Measurements from ENCODE around the gene HSPD1.

HSPD1 gene

DNA sequence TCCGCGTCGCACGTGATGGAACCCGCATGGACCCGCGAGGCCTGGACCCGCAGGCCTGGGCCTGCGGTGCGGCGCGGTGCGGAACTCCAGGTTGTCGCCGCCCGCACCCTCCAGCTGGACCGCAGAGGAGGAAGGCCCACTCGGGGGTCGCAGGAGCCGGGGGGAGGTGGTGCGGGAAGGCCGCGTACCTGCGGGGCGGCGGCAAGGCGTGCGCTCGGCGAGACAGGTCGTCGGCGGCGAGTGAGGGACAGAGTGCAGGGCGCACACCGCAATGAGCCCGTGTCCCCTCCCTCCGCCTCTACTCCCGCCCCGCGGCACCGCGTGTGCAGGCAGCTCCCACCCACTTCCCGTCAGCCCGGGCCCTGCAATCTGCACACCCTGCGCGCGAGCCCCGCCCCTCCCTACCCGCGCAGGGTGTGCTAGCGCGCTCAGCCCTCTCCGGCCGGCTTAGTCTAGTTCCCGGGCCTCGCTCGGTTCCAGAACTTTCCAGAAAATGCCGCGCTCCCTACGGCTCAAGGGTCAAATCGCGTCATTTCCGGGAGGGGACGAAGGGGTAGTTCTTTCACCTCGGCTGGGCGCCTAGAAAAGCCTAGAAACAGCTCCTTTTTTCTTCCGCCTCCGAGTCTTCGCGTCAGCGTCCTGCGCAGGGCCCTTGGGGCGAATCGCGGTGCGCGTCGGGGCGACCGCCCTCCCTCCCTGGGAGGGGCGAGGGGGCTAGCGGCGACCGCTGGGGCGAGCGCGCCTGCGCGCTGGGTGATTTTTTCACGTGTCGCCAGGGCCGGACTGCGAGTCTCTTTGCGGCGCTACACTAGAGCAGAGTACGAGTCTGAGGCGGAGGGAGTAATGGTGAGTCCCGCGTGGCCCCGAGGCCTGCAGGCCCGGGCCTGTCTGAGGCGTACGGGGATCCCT, at the start of gene HSPD1, which contains the start of gene HSPE1:
Gene HSPD1, minus strand, starts transcription at position 247 of the 909 bp plus-strand sequence. CDS start 992 bp downstream, outside the sequence.
Gene HSPE1, plus strand, starts transcription at position 786 of the 909 bp plus-strand sequence. Its CDS starts 58 bp downstream, at position 844.
- peak; percentile 91 to 93 for DNase-seq (ENCODE audit: extremely low read depth in 1 of 2, low read depth in 1 of 2)

- DNase-seq (ENCODE audit: extremely low read depth in 1 of 2, low read depth in 1 of 2): no peak
These were observed 48.9 kb upstream of the HSPD1 start for GRCh38 chr2:197548582-197548981.

DNA sequence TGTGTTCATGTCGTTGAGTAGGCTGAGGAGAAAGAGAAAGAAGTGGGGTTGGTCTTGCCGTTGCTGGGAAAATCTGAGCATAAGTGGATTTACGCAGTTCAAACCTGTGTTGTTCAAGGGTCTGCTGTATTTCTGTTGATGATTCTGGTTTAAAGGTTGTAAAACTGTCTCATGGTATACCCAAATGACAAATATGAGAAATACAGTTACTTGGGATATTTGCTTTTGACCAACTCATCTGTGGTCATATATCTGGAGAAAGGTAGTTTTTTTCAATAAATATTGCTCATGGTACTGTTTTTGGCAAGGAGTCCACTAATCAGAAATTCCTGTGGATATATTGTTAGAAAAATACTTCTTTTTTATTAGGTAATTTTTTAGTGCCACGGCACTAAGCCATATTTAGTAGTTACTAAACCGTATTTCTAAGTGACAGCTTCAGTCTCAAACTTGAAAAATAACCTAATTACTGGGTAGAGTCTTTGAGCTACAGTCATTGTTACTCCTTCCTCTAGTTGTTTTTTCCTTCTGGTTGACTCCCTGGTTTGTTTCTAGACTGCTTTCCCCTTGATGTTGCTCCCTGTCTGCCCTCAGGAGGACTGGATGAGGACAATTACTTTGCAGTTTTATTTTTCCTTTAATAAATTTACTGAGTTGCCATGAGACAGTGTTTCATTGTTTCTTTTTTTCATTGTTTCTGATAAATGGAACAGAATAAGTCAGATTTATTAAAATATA, 47.7 kb upstream of the HSPD1 start:
- no peak for DNase-seq (ENCODE audit: extremely low read depth in 1 of 2, low read depth in 1 of 2)

- DNase-seq (ENCODE audit: extremely low read depth in 1 of 2, low read depth in 1 of 2): no peak
These were observed 43.6 kb upstream of the HSPD1 start for GRCh38 chr2:197543206-197543605.

GRCh38 chr2:197539734-197540133, 40.1 kb upstream of the HSPD1 start:
- no peak for DNase-seq (ENCODE audit: extremely low read depth in 1 of 2, low read depth in 1 of 2)

GRCh38 chr2:197538412-197538811, 38.8 kb upstream of the HSPD1 start:
- DNase-seq (ENCODE audit: extremely low read depth in 1 of 2, low read depth in 1 of 2): no peak

DNA sequence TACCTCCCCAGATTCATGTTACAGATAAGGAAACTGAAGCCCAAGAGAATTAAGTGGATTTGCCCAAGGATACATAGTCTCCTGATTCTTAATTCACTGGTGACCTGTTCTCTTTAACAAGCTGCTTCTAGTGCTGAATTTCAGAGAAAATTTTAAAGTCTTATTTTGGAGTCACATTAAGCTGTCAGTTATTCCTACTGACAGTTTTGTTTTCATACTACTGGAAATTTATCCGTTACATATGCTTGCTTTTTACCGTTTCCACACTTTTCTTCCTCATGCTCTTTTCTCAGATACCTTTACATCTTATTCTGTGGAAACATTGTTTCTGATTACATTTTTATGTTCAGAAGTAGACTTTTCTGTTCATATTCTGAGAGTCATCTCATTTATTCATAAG, 17.5 kb upstream of the HSPD1 start:
- DNase-seq (ENCODE audit: extremely low read depth in 1 of 2, low read depth in 1 of 2): no peak

DNA sequence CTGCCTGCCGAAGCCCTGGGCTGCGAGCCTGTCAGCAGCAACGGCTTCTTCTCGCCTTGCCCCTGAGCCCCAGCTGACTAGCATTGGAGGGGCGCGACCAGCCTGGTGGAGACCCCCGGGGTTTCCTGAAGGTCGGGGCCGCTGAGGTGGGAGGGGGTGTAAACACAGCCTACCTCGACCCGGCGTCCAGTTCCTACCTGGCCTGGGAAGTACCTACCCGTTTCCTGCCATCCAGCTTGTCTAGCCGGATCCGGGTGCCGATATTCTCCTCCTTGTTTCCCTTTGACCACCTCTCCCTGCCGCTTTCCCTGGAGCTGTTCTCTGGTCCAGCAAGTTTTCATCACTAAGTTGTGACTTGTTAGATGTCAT, 16.7 kb upstream of the HSPD1 start:
- peak in 1 of 2 donors; percentile 11 for DNase-seq (ENCODE audit: extremely low read depth in 1 of 2, low read depth in 1 of 2)

DNA sequence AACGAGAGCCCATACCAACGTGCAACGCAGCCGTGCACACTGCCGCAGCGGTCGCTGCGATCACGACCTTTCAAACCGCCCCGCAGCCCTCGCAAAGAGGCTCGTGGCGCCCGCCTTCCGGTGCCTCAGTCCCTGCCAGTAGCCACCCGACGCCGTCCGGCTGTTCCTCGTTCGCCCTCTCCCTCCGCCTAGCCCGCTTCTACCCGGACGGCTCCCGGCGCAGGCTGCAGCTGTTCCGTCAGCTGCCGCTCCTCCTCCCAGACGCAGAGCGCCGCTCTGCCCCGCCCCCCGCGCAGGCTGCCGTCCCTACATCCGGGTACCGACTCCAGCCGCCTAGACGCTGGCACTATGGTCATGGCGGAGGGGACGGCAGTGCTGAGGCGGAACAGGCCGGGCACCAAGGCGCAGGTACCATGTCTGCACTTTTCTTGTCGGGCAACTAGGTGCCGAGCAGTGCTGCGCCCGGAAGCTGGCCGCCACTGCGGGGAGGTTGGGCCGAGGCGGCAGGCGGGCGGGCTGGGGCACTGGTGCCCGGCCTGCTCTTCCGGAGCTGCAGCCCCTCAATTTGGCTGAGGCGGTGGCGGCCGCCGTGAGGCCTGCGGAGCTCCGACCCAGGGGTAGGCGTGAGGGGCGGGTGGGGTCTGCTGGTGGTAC, 16.2 kb upstream of the HSPD1 start, which contains the start of gene MOB4:
Gene MOB4, plus strand, starts transcription at position 328 of the 654 bp plus-strand sequence. Its CDS starts 21 bp downstream, at position 349.
- peak; percentile 79 to 93 for DNase-seq (ENCODE audit: extremely low read depth in 1 of 2, low read depth in 1 of 2)

GRCh38 chr2:197515315-197515738, 15.7 kb upstream of the HSPD1 start:
- no peak for DNase-seq (ENCODE audit: extremely low read depth in 1 of 2, low read depth in 1 of 2)

DNA sequence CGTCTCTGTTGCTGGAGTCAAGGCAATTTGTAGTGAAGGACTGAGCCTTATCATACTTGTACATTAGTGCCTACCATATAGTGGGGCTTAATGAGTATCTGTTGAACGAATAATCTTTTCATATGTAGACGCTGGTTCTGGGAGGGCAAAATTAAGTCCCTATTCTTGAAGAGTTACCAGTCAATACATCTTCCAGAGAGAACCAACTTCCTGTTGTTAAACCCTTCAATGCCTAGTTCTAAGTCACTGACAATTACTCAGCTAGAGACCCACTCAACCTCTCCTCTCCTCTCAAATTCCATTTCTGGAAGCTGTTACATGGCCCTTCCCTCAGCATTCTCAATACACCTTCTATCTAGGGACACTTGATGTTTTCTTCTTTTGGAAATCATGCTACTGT, 15.1 kb upstream of the HSPD1 start:
- DNase-seq (ENCODE audit: extremely low read depth in 1 of 2, low read depth in 1 of 2): no peak

DNA sequence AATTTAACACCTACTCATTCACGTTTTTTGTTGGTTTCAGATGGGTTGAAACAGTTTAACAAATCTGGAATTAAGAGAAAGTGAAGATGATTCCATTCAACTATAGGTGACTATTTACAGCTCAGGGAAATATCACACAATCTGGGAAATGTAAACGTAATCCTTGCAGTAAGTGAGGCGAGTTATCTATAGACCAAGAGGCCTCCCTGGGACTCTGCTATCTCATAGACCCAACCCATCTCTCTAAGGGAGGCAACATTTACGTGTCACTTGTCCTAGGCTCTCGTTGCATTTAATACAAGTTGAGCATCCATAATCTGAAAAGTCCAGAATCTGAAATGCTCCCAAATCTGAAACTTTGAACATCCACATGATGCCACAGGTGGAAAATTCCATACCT, 14.3 kb upstream of the HSPD1 start:
- no peak for DNase-seq (ENCODE audit: extremely low read depth in 1 of 2, low read depth in 1 of 2)

GRCh38 chr2:197506658-197507057, 7.0 kb upstream of the HSPD1 start:
- DNase-seq (ENCODE audit: extremely low read depth in 1 of 2, low read depth in 1 of 2): no peak

GRCh38 chr2:197504512-197504911, 4.9 kb upstream of the HSPD1 start:
- DNase-seq (ENCODE audit: extremely low read depth in 1 of 2, low read depth in 1 of 2): no peak

DNA sequence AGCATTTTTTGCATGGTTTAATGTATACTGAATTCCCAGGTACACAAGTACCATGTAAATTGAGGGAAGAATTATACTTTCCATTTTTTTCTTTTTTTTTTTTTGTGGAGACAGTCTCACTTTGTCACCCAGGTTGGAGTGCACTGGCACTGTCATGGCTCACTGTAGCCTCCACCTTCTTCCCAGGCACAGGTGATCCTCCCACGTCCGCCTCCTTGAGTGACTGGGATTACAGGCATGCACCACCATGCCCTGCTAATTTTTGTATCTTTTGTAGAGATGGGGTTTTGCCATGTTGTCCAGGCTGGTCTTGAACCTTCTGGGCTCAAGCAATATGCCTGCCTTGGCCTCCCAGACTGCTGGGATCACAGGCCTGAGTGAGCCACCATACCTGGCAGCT, 4.4 kb upstream of the HSPD1 start:
- no peak for DNase-seq (ENCODE audit: extremely low read depth in 1 of 2, low read depth in 1 of 2)

DNA sequence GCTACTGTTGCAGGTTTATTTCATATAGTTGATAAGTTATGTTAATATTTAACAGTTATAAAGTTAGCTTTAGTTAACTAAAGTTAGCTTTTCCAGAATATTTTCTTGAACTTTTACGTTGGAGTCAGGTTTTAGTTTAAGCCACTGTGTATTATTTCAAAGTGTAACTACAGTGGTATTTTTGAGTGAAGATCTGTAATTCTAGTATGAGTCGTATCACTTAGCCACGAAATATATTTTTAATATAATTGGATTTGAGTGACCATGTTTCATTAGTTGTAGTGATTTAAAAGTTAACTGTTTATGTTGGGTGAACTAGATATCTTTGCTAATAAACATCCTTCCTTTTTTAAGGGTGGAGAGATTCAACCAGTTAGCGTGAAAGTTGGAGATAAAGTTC, 3.0 kb upstream of the HSPD1 start:
- no peak for DNase-seq (ENCODE audit: extremely low read depth in 1 of 2, low read depth in 1 of 2)

DNA sequence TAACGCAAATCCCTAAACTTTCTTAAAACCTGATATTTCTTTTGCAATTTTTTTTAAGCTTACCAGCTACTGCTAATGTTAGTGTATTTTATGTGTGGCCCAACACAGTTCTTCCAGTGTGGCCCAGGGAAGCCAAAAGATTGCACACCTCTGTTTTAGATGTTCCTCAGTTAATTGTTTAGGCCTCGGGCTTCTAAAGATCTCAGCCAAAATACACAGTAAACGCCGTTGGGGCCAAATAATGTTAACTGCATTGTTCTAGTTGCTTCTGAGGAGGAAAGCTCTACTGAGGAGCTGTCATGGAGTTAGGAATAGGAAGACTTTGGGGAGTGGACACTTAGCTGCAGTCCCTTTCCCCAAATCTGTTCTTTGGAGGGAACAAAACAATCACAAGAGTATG, 2.6 kb upstream of the HSPD1 start:
- DNase-seq (ENCODE audit: extremely low read depth in 1 of 2, low read depth in 1 of 2): no peak

DNA sequence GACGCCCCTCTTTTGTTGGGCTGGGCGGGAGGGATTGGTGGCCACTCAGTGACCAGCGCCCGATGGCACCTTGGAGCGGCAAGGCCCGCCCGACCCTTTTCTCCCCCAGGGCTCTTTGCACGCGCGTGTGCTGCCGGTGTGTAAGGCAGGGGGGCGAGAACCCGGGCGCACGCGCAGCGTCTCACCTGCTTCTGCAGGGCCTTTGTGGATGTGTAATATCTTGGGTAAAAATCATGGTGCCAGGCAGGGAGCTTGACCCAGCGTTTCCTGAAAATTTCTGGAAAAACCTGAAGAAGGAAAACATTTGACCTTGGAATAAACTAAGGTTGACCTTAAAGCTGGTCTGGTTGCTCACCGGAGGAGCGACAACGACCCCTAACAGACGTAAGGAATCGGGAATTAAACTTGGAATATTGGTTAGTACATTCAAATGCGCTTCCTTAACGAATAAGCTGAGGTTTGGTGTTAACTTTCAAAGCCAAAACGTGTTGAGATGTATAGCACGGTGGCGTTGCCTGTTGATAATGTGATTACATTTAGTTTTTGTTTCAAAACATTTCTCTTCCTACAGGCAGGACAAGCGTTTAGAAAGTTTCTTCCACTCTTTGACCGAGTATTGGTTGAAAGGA, 977 bp upstream of the HSPD1 start:
- no peak for DNase-seq (ENCODE audit: extremely low read depth in 1 of 2, low read depth in 1 of 2)

GRCh38 chr2:197498937-197499593, 575 bp downstream of the HSPD1 start:
- peak in 1 of 2 donors; percentile 29 for DNase-seq (ENCODE audit: extremely low read depth in 1 of 2, low read depth in 1 of 2)

DNA sequence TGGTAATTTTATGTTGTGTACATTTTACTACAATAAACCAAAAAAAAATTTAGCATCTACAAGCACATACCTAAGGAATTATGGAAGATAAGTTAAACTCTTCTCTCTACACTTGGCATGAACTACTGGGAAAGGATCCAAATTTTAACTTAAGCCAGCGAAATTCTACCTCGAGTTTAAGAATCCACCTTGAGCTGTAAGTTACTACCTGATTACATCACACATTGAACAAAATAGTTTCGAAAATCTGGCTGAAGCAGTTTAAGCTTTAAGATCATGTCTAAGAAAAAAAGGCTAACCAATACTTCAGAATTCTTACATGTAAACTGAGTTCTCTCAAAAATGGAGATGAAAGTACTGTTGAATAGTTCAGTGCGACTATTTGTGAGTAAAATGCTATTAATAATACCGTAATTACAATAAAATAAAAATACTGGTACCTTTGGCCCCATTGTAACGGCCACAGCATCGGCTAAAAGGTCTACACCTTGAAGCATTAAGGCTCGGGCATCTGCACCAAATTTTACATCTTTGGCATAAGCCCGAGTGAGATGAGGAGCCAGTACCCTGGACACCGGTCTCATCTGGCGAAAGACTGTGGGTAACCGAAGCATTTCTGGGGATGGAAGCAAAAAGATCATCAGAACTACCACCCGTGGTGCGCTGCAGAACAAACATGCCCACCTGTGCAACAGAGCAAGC, 1.3 kb downstream of the HSPD1 start:
- no peak for DNase-seq (ENCODE audit: extremely low read depth in 1 of 2, low read depth in 1 of 2)
